ENCODE results near the gene CDT1.

GRCh38 chr16:88798073-88798472 lies 5.5 kb upstream of the CDT1 start:
- TF ChIP-seq CTCF (conservative IDR thresholded peaks at IDR 0.05; ENCODE audit: low read depth, low read length) (no peak), EZH2 (IDR thresholded peaks at IDR 0.05; ENCODE audit: low read length, unreplicated experiment) (no peak)

Data from PC-3 (cell line).